ACHN (cell line): ENCODE results near the gene RNASEH2A.

ENCODE experiments used
- DNase-seq: peaks from one replicate; pipeline ENCODE4 v3.0.0-alpha.2; 2015
- in situ Hi-C: cut with HindIII; loops from 2 replicates; pipeline ENCODE4 v1.10.0; 2017; ENCODE audit warnings: low sequenced_read_pairs, low pct_ligation_motif_present, low pct_unique_long_range_greater_than_20kb

RNASEH2A gene

DNA sequence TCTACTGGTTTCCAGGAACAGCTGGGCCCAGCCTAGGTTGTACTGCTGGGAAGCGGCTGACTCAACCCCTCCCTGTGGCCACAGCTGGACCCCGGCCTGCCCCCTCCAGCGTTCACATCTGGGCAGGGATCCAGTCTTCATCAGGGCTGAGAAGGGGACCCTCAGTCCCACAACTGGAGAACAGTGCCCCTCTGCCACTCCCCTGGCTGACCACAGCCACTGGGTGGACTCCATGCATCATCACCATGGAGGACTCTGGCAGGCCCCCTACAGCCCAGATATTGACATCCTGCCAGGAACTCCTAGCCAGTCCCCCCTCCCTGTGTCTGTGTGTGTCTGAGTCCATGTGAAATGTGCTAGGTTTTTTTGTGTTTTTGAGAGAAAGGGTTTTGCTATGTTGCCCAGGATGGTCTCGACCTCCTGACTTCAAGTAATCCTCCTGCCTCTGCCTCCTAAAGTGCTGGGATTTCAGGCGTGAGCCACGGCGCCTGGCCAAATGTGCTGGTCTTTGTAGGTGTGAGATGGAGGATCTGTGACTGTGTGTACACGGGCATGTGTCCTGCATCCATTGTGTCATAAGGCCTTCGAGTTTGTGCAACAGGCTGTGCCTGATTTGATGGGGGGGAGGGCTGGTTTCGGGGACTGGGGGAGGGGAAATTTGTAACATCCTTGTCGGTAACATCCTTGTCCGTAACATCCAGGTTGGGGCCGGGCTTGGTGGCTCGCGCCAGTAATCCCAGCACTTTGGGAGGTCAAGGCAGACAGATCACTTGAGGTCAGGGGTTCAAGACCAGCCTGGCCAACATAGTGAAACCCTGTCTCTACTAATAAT is 27.0 kb upstream of the RNASEH2A start:
- in situ Hi-C loops = no loop called here
- DNase-seq = no peak

DNA sequence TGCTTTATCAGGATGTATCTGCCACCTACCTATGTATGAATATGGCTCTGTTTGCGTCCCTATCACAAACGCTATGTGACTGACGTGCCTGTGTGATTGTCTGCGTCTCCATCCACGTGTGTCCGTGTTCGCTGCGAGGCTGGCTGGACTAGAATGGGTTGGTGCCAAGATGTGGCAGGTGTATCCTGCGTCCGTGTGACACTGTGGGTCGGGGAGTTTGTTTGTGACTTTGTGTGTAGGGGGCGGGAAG is 24.3 kb upstream of the RNASEH2A start:
- in situ Hi-C loops = no loop called here
- DNase-seq = no peak

DNA sequence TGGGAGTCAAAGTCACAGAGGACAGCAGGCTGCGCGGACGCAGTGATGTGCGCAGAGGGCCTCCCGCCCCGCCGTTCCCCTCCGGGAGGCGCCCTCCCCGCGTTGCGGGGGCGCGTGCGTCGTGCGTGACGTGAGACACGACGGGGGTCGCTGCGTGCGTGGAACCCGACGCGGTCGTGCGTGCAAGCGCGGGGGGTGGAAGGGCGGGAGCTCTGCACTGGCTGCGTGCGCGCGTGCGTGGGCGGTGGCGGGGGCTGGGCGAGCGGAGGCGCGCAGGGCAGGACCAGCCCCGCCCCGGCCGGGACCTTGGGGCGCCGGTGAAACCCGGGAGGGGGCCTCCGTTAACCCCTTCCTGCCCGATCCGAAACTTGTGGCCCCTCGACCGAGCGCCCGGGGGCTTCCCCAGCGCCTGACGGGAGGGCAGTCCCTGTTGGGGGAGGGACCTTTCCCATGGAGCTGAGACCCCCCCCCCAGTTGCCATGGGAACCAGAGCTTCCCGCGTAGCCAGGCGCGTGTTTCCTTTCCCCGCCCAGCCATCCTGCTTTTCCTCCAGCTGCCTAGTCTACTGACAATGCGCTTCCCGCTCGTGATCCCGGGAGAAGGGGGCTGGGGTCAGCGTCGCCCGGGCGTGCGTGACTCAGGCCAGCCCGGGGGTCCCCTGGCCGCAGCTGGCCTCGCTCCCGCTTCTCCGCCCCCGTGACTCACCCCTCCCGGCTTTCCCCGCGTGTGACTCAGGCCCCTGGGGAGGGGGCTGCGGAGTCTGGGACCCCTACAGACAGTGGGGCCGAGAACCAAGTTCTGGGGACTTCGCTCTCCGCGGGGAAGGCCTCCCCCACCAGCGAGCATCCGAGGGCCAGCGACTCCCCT is 23.7 kb upstream of the RNASEH2A start:
- DNase-seq = peak; percentile 52

DNA sequence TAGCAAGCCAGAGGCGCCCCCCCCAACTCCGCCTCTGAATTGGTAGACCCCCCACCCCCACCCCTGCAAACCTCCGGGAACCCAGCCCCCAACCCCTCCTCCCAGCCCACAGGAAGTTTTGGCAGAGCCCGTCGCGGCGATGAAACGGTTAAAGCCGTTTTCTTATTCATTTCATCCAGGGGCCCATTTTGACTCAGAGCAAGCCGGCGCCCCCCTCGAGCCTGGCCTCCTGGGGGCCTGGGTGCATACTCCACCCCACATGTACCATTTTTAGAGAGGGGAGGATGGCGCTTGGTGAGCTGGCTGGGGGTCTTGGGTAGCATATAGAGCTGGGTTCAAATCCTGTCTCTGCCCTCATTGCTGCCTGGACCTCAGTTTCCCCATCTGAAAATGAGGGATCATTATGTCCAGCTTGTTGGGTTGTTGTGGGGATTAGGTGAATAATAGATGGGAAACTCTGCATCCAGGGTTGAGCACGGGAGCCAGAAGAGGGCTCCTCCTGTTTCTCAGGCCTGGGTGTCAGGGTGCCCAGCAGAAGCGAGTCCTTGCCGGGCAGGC is 23.0 kb upstream of the RNASEH2A start:
- in situ Hi-C loops = no loop called here
- no peak for DNase-seq

More for the DNA sequence above, 23.7 kb upstream of the RNASEH2A start:
- in situ Hi-C loops = no loop called here

DNA sequence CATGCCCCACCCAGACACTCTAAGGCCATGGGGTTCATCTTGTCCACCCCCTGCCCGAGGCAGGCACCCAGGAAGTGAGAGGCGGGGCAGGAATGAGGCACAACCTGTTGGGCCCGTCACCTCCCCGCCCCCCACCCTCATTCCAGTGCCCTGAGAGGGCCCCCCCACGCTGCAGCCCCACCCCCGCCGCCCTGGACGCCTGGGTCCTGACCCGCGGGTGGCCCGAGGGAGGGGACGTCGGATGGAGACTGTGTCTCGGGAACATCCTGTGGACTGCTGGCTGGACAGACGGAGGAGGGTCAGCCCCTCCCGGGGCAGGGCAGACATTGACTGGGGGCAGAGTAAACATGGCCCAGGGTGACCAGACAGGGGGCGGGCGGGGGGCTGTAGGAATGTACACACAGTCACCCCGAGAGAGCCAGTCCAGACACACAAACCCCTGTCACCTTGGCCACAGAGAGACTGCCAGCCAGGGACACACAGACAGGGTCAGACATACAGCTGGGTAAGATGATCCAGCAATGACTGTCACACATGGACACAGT is 22.5 kb upstream of the RNASEH2A start:
- DNase-seq = no peak
- in situ Hi-C loops = no loop called here

DNA sequence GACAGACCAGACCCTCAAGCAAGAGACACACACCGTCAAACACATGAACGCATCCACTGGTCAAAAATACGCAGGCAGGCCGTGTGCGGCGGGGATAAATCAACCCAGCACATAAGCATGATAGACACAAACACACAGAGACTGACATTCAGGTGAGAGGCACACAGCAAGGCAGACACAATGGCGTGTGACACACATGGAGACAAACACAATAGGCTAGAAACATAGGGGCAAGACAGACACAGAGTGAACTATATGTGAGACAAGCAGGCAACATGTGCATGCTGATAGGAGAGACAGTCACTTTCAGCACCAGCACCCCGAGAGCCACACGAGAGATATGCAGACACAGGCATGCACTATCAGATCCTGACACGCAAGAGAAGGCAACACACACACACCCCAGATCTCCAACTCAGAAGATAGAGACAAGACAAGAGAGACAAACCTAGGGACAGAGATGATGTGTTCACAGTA is 22.0 kb upstream of the RNASEH2A start:
- no peak for DNase-seq
- in situ Hi-C loops = no loop called here

DNA sequence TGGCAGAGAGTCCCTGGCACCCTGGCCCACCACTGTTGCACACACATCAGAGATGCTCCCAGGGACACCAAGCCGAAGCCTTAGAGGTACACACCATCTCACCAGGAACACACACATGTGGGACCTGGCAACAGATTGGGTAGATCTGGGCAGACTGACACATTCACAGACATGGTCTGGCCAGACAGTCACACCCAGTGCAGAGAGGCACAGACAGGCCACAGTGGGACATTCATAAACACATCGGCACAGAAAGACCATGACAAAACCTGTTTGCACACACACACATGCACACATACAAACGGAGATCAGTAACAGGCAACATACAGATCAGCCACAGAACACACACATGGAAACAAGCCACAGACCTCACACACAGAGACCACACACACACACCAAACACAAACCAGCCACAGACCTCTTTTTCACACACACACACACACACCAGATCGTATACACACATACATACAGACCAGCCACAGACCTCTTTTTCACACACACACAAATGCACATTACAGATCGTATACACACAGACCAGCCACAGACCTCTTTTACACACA is 21.4 kb upstream of the RNASEH2A start:
- no peak for DNase-seq
- in situ Hi-C loops = no loop called here

DNA sequence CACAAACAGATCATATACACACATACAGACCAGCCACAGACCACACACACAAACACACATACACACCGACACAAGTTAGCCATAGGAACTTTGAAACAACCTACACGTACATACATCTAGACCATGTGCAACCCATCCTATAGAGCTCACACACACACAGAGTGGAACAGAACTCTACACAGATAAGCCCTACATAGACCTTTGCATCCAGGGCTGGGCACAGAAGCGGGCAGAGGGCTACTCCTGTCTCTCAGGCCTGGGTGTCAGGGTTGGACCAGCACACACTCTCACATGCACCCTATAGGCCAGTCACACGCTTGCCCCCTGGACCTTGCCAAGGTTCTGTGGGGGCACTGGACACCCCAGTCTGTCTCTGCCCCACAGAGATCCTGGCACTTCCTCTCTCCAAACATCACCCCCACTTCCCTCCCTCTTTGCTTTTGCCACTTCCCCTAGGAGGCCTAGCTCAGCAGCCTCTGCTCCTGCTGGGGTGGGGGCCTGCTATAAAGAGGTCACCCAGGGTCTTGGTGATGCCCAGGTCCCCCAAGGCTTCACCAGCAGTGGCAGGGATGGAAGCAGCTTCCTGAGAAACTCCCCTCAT is 20.9 kb upstream of the RNASEH2A start:
- in situ Hi-C loops = no loop called here
- no peak for DNase-seq

DNA sequence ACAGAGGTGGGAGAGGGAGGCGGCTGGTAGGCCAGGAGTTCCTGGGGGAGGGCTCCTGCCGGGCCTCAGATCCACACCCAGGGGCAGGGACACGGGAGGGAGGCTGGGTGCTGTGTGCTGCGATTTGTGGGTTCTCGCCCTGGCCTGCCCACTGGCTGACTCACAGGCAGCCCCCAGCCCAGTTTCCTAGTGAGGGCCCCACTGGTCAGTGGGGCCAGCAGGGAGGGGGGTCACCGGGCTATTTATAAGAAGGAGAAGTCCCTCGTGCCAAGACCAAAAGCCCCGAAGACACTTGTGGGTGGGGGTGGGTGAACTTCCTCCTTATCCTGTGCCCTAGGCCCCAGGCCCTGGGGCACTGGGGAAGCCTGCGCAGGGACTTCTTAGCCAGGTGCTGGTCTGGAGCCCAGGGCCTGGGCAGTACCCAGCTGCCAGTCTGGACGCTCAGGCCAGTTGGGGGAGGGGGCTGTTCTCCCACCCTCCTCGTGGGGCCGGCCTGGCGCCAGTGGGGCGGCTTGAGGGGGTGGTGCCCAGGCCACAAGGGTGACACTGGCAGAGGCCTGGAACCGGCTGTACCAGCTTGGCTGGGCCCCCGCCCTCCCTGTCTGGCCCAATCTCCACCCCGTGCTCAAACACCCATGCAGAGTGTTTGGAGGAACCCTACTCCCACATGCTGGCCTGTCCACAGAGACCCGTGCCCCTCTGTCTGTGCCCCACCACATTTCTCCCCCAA is 20.1 kb upstream of the RNASEH2A start:
- no peak for DNase-seq

DNA sequence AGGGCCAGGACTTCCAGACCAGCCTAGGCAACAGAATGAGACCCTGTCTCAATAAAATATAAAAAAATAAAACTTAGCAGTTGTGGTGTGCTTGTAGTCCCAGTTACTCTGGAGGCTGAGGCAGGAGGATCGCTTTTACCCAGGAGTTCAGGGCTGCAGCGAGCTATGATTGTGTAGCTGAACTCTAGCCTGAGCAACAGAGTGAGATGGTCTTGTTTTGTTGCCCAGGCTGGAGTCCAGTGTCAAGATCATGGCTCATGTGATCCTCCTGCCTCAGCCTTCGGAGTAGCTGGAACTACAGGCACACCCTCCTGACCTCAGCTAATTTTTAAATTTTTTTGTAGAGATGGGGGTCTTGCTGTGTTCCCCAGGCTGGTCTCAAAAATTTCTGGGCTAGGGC is 19.4 kb upstream of the RNASEH2A start:
- no peak for DNase-seq
- in situ Hi-C loops = no loop called here

More for the DNA sequence above, 20.1 kb upstream of the RNASEH2A start:
- in situ Hi-C loops = no loop called here

DNA sequence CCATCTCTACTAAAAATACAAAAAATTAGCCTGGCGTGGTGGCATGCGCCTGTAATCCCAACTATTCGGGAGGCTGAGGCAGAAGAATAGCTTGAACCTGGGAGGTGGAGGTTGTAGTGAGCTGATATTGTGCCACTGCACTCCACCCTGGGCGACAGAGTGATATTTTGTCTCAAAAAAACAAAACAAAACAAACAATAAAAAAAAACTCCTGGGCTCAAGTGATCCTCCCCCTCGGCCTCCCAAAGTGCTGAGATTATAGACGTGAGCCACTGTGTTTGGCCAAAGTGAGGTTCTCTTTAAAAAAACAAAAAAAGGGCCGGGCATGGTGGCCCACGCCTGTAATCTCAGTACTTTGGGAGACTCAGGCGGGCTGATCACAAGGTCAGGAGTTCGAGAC is 18.9 kb upstream of the RNASEH2A start:
- in situ Hi-C loops = no loop called here
- DNase-seq = no peak

DNA sequence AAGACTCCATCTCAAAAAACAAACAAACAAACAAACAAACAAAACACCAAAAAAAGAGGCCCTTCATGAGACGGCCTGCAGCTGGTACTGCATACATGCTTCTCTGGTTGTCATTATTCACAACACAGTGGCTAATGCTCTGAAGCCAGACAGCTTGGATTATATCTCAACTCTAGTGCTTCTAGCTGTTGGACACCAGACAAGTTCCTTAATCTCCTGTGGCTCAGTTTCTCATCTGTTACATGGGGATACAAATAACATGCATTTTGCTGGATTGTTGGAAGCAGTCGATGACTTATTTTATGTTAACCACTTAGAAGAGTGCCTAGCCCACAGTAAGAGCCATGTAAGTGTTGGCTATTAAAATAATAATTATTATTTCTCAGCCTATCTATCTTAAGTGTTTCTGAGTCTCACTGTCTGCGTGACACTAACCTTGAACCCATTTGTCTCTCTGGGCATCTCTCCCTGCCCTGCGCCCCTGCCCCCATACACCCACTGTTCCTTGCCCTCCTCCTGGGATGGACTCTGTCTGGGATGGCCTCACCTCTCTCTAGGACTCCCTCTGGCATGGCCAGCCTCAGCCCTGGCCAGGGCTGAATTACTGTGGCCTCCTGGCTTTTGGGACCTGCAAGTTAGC is 18.2 kb upstream of the RNASEH2A start:
- in situ Hi-C loops = no loop called here
- no peak for DNase-seq

DNA sequence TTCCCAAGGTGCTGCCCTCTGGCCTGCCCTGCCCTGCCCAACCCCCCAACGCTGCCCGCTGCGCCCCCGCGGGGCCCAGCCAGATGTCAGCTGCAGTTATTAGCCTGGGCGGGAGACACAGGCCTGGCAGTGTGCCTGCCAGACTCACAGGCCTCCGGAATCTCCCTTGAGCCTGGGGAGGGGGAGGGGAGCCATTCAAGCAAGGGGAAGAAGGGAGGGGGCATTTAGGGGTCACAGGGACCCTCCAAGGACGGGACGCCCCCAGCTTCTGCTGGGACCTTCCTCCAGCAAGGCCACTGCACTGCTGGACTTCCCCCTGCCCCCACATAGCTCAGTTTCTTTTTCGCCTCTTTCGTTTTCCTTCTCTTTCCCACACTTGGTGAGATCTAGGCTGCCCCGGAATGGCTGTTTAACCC is 17.7 kb upstream of the RNASEH2A start:
- in situ Hi-C loops = no loop called here
- peak; percentile 51 for DNase-seq

DNA sequence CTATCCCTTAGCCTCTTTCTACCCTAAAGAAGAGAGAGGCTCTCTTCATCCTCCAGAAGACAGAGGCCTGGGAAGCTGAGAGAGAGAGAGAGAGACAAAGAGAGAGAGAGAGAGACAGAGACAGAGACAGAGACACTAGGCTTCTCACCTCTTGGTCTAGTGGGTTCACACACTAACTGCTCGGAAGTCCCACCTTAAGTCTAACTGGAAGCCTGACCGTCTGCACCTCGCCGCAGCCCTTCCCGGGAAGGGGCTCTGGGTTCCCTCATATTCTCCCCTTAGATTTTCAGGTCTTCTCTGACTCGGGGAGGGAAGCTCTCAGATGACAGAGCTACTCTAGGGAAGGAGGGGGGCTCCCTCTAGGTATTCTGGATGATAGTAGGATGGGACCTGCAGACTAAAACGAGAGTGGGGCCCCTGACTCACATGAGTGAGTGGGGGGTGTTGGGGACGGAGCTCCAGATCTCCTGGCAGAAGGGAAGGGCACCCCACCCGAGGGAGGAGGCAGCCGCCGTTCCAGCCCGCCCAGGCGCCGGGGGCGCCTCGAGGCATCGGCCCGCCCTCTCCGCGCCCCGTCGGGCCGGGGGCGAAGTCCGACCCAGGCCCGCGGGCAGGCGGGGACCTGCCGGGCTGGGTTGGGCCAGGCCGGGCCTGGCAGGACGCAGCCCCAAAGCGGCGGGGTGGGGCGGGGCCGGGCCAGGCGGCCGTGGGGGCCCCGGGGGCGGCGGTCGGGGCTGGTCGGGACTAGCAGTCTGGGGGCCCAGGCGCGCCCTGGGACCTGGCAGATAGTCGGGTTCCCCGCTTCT is 17.1 kb upstream of the RNASEH2A start:
- no peak for DNase-seq
- in situ Hi-C loops = no loop called here

DNA sequence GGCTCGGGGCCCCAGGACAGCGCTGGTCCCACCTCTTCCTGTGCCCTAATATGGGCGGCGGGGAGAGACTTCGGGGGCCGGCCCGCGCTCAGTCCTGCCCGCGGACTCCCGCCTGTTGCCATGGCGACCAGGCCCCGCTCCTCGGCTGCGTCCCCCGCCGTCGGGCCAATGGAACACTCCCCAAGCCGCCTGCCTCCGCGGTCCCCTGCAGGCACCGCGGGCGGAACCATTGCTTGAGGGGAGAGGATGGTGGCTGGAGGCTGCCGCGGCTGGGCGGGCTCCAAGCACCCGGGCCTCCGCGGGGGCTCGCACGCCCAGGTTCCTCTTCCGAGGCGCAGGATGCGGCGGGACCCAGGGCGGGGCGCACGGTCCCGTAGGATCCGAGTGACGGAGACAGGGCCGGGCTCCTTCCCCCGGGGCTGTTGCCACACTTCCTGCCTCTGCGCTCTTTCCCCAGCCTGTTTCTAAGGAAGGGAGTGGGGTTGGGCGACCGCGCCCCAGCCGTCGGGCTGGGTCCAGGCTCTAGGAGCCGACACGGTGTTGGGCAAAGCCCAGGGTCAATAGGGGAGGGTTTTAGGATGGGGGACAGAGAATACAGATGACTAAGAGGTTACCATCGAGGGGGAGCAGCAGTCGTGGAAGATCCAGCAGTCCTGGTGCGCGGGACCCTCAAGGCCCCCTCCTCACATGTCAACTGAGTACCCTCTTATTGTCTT is 16.3 kb upstream of the RNASEH2A start:
- peak; percentile 92 for DNase-seq
- in situ Hi-C loops = no loop called here

DNA sequence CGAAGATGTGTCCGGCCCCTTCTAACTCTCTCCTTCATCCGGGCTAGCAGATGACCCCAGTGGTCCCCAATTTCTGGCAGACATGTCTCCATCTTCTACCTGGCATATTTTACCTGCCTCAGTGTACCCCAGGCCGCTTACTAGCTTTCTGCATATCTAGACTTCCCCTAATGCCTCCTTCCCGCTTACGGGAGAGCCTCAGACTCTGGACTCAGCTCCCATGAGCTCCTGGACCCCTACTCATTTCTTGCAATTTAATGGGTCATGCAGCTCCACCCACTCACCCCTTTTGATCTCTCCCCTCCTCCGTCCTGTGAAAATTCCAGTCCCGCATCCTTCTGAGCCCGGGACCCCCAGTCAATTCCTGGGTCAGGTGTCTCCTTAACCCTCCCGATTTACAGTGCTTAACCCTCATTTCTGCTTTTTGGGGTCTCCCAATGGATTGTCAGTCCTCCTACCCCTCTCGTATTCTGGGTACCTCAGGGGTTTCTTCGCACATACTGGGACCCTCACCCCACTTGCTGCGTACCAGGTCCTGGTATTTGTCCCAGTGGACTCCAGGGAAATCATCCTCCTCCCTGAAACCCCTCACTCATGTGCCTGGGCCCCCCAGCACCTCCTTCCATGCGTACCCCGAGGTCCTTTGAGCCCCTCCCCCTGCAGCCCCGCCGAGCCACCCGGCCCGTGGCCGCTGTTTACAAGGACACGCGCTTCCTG is 15.6 kb upstream of the RNASEH2A start:
- DNase-seq = no peak
- in situ Hi-C loops = no loop called here
